ENCODE data around the gene EIF2D.

Gene EIF2D

DNA sequence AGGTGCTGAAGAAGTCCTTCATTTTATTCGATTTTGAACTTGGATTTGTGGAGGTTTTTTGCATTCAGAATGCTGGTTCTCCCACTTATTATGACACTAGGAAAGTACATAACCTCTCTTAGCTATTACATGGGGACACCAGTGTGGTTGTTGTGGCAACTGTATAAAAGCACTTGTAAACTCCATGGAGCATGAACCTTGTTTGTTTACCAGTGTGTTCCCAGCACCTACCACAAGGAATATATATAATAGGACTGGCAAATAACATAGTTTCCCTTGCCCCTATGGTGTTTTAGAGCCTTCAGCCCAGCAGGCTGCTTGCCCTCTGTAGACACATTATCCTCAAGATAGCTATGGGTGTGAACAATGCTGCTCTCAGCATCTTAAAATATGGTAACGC, 61.8 kb downstream of the EIF2D start:
- no peak for DNase-seq (ENCODE audit: low read depth in 2 of 2)

DNA sequence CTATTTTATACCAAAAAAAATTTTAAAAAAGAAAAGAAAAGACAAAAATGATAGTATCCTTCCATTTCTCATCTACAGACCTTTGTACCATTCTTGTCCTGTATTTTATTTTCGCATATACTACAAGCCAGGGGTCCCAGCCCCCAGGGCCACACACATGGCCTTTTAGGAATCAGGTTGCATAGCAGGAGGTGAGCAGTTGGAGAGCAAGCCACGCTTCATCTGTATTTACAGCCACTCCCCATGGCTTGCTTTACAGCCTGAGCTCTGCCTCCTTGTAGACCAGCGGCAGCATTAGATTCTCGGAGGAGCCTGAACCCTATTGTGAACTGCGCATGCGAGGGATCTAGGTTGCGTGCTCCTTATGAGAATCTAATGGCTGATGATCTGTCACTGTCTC, 65.2 kb downstream of the EIF2D start:
- no peak for DNase-seq (ENCODE audit: low read depth in 2 of 2)

DNA sequence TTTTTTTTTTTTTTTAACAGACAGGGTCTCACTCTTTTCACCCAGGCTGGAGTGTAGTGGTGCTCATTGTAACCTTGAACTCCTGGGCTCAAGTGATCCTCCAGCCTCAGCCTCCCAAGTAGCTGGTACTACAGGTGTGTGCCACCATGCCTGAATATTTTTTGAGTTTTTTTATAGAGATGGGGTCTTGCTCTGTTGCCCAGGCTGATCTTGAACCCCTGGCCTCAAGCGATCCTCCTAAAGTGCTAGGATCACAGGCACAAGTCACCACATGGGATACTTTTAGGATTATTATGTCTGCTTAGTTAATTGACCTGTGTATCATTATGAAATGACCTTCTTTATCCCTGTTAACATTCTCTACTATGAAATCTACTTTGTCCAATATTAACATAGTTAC, 66.9 kb downstream of the EIF2D start:
- no peak for DNase-seq (ENCODE audit: low read depth in 2 of 2)

DNA sequence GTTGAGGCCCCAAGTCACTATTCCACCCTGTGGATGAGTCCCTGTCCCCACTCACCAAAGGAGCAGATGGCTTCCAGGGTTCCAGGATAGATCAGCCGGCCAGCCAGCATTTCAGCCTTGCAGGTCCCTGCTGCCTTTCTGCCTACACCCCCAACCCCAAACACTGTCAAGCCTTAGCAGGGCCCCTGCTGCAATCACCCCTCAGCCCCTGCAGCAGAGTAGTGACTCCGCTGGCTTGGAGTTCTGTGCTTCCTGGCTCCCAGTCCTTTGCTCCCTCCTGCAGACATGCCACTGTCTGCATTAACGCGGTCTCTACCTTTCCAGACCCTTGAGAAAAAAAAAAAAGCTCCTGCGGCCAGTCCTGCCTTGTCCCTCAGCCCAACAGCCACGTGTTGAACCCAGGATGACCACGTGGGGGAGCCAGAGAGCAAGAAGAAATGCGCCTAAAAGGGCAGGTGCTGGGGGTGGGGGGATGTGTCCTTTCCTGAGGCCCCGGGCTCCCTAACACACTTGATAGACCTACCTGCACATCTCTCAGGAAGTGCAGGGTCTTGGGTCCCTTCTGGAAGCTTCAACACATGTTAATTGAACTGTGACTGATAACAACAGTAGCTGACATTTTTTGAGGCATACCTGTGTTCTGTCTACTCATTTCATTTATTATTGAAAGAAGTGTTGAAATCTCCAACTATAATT, 67.6 kb downstream of the EIF2D start:
- peak; percentile 63 to 73 for DNase-seq (ENCODE audit: low read depth in 2 of 2)

All from stimulated activated CD8-positive, alpha-beta memory T cell treated with anti-CD3 and anti-CD28 coated beads, Interleukin-7, amount 100 ng/mL, for 4 hours (primary cell).